Endodermal cell (in vitro differentiated cells): ENCODE results near the gene COQ8B. TPM values are rescaled to one million over a fixed set of nuclear protein-coding genes. Genes with fewer than 3 reads are reported as not detected.

Experiments
- DNase-seq: peaks from one replicate; pipeline ENCODE4 v3.0.0-alpha.2; 2017
- H3K27ac ChIP-seq: 2 replicates; pipeline ENCODE4 v1.5.1; 2013; ENCODE audit warnings: mild to moderate bottlenecking, low read depth, low read length, moderate library complexity
- H3K27me3 ChIP-seq: 2 replicates; pipeline ENCODE4 v1.6.1; 2013; ENCODE audit warnings: mild to moderate bottlenecking, low read length, moderate library complexity; ENCODE audit not compliant: insufficient read depth, control insufficient read depth, poor library complexity, severe bottlenecking
- H3K36me3 ChIP-seq: 2 replicates; pipeline ENCODE4 v1.7.0; 2013; ENCODE audit warnings: mild to moderate bottlenecking, low read length, moderate library complexity; ENCODE audit not compliant: control insufficient read depth, insufficient read depth
- H3K4me1 ChIP-seq: one replicate; pipeline ENCODE4 v1.7.0; 2013; ENCODE audit warnings: low read length; ENCODE audit not compliant: control insufficient read depth, insufficient read depth
- H3K4me3 ChIP-seq: 2 replicates; pipeline ENCODE4 v1.5.1; 2013; ENCODE audit warnings: mild to moderate bottlenecking, low read length, moderate library complexity
- H3K9ac ChIP-seq: 2 replicates; pipeline ENCODE4 v1.6.1; 2013; ENCODE audit warnings: mild to moderate bottlenecking, low read length, moderate library complexity; ENCODE audit not compliant: poor library complexity, severe bottlenecking; ENCODE audit errors: extremely low read depth
- H3K9me3 ChIP-seq: 2 replicates; pipeline ENCODE4 v1.6.1; 2013; ENCODE audit warnings: mild to moderate bottlenecking, low read length, moderate library complexity; ENCODE audit not compliant: control insufficient read depth
- H3K27ac Mint-ChIP-seq: 2 replicates; pipeline ENCODE4 v1.8.0; 2020; ENCODE audit warnings: mixed read lengths
- H3K27me3 Mint-ChIP-seq: 2 replicates; pipeline ENCODE4 v1.8.0; 2021; ENCODE audit warnings: mild to moderate bottlenecking, mixed read lengths; ENCODE audit not compliant: insufficient read depth
- H3K36me3 Mint-ChIP-seq: 2 replicates; pipeline ENCODE4 v1.8.0; 2020; ENCODE audit warnings: low read depth, mixed read lengths
- H3K4me1 Mint-ChIP-seq: 2 replicates; pipeline ENCODE4 v1.8.0; 2020; ENCODE audit warnings: mixed read lengths
- H3K4me3 Mint-ChIP-seq: 2 replicates; pipeline ENCODE4 v1.8.0; 2020; ENCODE audit warnings: mild to moderate bottlenecking, moderate library complexity, mixed read lengths
- H3K9me3 Mint-ChIP-seq: 2 replicates; pipeline ENCODE4 v1.8.0; 2020; ENCODE audit warnings: mild to moderate bottlenecking, mixed read lengths
- WGBS, 2 experiments: methylation state at CpG; one replicate each; pipeline versions ENCODE4 v1.1.5 to v1.1.7; 2013; ENCODE audit warnings: missing lambda C conversion rate in 2 of 2, mixed read lengths in 1 of 2; ENCODE audit not compliant: insufficient coverage in 1 of 2, insufficient read length in 1 of 2; 5-methylcytosine and 5-hydroxymethylcytosine counted together
- total RNA-seq, 2 donors: library from RNA; stranded (reverse); fragmentation: NEBNext Ultra II Directional in 1 of 2; extraction: Animal tissue kit (Norgen Biotek cat#: 25700) in 1 of 2; gene quantifications; 2 replicates in 1 of 2; 3 replicates in 1 of 2; pipeline ENCODE4 v1.2.1, GENCODE V29; 2021
- TF ChIP-seq, protein P1 (sequence below): fragments of 200-600 bp; sonication (generic); conservative IDR thresholded peaks from 2 replicates; pipeline ENCODE4 v1.5.0; 2021; ENCODE audit warnings: antibody characterized with exemption, mild to moderate bottlenecking

The COQ8B gene
- total RNA-seq, 2 donors from 2014 or later, result 45.6 to 49.8 TPM

DNA sequence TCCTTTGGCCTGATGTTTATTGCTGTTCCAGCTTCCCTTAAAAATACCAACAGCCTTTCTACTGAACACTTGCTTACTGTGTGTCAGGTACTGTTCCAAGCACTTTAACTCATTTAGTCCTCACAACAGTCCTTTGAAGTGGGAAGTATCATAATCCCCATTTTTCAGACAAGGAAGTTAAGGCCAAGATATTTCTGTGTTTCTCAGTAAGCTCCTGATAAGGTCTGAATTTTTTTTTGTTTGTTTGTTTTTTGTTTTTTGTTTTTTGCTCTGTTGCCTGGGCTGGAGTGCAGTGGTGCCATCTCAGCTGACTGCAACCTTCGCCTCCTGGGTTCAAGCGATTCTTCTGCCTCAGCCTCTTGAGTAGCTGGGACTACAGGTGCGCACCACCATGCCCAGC, 41.8 kb upstream of the COQ8B start:
- no peak overlapping the region for H3K27ac ChIP-seq
- no peak for DNase-seq
- Mint-ChIP-seq H3K4me1 (peaks cover 8% of the 10 kb centered on the region), H3K9me3 (no peaks in the 10 kb centered on the region), H3K27ac (no peak overlapping the region), H3K36me3 (peaks cover 75% of the 10 kb centered on the region), H3K27me3 (no peaks in the 10 kb centered on the region), H3K4me3 (no peak overlapping the region)
- H3K4me1 ChIP-seq, result no peaks in the 10 kb centered on the region
- no peaks in the 10 kb centered on the region for H3K9me3 ChIP-seq
- no peak overlapping the region for H3K9ac ChIP-seq
- WGBS, 2 experiments, result 94 to 100% methylated on average over 1 to 3 of the region's 3 CpGs
- no peak overlapping the region for H3K4me3 ChIP-seq
- peaks cover 87% of the 10 kb centered on the region for H3K36me3 ChIP-seq
- H3K27me3 ChIP-seq, result no peaks in the 10 kb centered on the region
- TF ChIP-seq, protein P1, sequence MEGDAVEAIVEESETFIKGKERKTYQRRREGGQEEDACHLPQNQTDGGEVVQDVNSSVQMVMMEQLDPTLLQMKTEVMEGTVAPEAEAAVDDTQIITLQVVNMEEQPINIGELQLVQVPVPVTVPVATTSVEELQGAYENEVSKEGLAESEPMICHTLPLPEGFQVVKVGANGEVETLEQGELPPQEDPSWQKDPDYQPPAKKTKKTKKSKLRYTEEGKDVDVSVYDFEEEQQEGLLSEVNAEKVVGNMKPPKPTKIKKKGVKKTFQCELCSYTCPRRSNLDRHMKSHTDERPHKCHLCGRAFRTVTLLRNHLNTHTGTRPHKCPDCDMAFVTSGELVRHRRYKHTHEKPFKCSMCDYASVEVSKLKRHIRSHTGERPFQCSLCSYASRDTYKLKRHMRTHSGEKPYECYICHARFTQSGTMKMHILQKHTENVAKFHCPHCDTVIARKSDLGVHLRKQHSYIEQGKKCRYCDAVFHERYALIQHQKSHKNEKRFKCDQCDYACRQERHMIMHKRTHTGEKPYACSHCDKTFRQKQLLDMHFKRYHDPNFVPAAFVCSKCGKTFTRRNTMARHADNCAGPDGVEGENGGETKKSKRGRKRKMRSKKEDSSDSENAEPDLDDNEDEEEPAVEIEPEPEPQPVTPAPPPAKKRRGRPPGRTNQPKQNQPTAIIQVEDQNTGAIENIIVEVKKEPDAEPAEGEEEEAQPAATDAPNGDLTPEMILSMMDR, result no peak

DNA sequence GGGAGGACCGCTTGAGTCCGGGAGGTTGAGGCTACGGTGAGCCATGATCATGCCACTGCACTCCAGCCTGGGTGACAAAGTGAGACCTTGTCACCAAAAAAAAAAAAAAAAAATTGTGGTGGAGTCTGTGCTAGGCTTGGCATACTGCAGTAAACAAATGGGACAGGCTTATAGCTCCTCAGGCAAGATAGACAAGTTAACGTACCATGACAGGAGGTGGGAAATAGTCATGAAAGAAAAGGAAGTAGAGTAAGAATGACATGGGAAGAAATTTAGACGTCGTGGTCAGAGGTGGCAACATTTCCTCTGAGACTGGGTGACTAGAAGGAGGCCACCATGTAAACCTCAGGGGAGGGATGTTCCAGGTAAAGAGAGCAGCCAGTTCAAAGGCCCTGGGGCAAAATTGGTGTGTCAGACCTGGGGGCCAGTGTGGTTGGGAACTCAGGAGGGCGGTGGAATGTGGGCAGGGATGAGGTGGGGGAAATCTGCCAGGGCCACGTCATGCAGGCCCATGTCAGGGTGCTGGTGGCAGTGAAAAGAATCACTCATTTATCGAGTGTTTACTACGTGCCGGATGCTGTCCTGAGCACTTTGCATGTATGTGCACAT, 39.9 kb upstream of the COQ8B start:
- H3K36me3 Mint-ChIP-seq, result peaks cover 68% of the 10 kb centered on the region
- H3K27ac Mint-ChIP-seq, result peak overlapping the region; percentile 26

DNA sequence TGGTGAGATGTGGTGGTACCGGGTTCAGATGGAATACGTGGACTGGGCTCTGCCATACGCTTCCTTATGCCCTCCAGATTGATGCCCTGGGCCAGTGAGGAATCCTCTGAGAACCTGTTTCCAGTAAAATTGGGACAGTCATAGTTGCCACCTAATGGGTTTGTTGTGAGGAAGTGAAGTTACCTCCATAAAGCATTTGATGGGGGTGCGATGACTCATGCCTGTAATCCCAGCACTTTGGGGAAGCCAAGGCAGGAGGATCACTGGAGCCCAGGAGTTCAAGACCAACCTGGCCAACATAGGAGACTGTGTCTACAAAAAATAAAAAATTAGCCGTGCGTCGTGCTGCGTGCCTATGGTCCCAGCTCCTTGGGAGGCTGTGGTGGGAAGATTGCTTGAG, 39.1 kb upstream of the COQ8B start:
- H3K36me3 Mint-ChIP-seq, result peaks cover 63% of the 10 kb centered on the region
- DNase-seq, result no peak
- H3K27me3 ChIP-seq, result no peaks in the 10 kb centered on the region
- H3K27me3 Mint-ChIP-seq, result no peaks in the 10 kb centered on the region
- H3K9me3 Mint-ChIP-seq, result no peaks in the 10 kb centered on the region
- no peak overlapping the region for H3K27ac ChIP-seq
- H3K9me3 ChIP-seq, result no peaks in the 10 kb centered on the region
- H3K4me1 ChIP-seq, result no peaks in the 10 kb centered on the region
- H3K4me1 Mint-ChIP-seq, result peaks cover 12% of the 10 kb centered on the region
- H3K36me3 ChIP-seq, result peaks cover 67% of the 10 kb centered on the region
- no peak overlapping the region for H3K4me3 Mint-ChIP-seq
- TF ChIP-seq, protein P1, result no peak
- 92 to 99% methylated on average over 8 of the region's 8 CpGs for WGBS, 2 experiments
- H3K4me3 ChIP-seq, result peak overlapping the region; percentile 41
- H3K27ac Mint-ChIP-seq, result peak overlapping the region; percentile 61
- no peak overlapping the region for H3K9ac ChIP-seq

More for the DNA sequence above, 39.9 kb upstream of the COQ8B start:
- Histone ChIP-seq H3K9me3 (no peaks in the 10 kb centered on the region), H3K27ac (no peak overlapping the region), H3K9ac (no peak overlapping the region), H3K36me3 (peaks cover 74% of the 10 kb centered on the region), H3K4me1 (no peaks in the 10 kb centered on the region), H3K4me3 (no peak overlapping the region), H3K27me3 (no peaks in the 10 kb centered on the region)
- TF ChIP-seq, protein P1, result no peak
- DNase-seq, result no peak
- 95 to 97% methylated on average over 7 to 10 of the region's 11 CpGs for WGBS, 2 experiments
- Mint-ChIP-seq H3K4me3 (no peak overlapping the region), H3K27me3 (no peaks in the 10 kb centered on the region), H3K9me3 (no peaks in the 10 kb centered on the region), H3K4me1 (peaks cover 12% of the 10 kb centered on the region)
